Pancreas (tissue), 10 donors: ENCODE results near the gene ABAT. TPM values are rescaled to one million over a fixed set of nuclear protein-coding genes. Genes with fewer than 3 reads are reported as not detected.

Experiments used
- ATAC-seq, 4 donors: fragments of 200-7000 bp; cut with Tn5 transposase; one replicate each; pipeline versions ENCODE4 v1.8.0 to v1.9.1; 2020; ENCODE audit warnings: mild to moderate bottlenecking in 4 of 4, moderate library complexity in 4 of 4
- DNase-seq, 6 donors: peaks; one replicate each; pipeline ENCODE4 v3.0.0-alpha.2; 2020
- FAIRE-seq: peaks from 2 replicates; lab custom pipeline; 2012; peaks lifted over from hg19 to GRCh38; lab: Jason Lieb, UNC
- H3K27ac ChIP-seq, 4 donors: fragments of 200-600 bp; sonication (generic); 1 replicate in 3 of 4; 2 replicates in 1 of 4; pipeline versions ENCODE4 v1.5.0 to v1.8.0; 2020
- H3K27me3 ChIP-seq, 4 donors: fragments of 200-600 bp; one replicate each; pipeline ENCODE4 v1.8.0; 2021
- H3K36me3 ChIP-seq, 3 donors: fragments of 200-600 bp; sonication (generic) in 1 of 3; one replicate each; pipeline versions ENCODE4 v1.5.0 to v1.8.0; 2020 to 2021
- H3K4me1 ChIP-seq, 3 donors: fragments of 200-600 bp; one replicate each; pipeline ENCODE4 v1.8.0; 2021
- H3K4me3 ChIP-seq, 4 donors: fragments of 200-600 bp; sonication (generic) in 2 of 4; one replicate each; pipeline versions ENCODE4 v1.5.0 to v1.8.0; 2020 to 2021
- H3K9me3 ChIP-seq, 4 donors: fragments of 200-600 bp; one replicate each; pipeline ENCODE4 v1.8.0; 2021
- WGBS, 2 donors: extraction: QIAGEN DNeasy Blood & Tissue Kit; methylation state at CpG; one replicate each; pipeline ENCODE4 v1.1.7; 2013; 5-methylcytosine and 5-hydroxymethylcytosine counted together
- intact Hi-C, 3 donors: fragments of 100-400 bp; cut with DNase I; formaldehyde crosslinking; loops; one replicate each; pipeline versions ENCODE4 v1.11.1 to v1.14.2; 2022
- polyA plus RNA-seq, 2 donors: library from polyadenylated mRNA; stranded (reverse); fragments of 200-250 nt; gene quantifications; one replicate each; pipeline ENCODE4 v1.2.3, GENCODE V29; 2013
- total RNA-seq, 6 donors: library from RNA; stranded (reverse); fragmentation: NEBNext Ultra II Directional in 4 of 6; extraction: Animal tissue kit (Norgen Biotek cat#: 25700) in 4 of 6; gene quantifications; one replicate each; pipeline versions ENCODE4 v1.2.1 to v1.2.4, GENCODE V29; 2021 to 2023
- TF ChIP-seq, protein P1 (sequence below), 4 donors: fragments of 200-600 bp; sonication (generic) in 3 of 4; IDR thresholded peaks; one replicate each; pipeline versions ENCODE4 v1.5.0 to v1.8.0; 2021; ENCODE audit warnings: antibody characterized with exemption in 4 of 4
- donor health status: healthy with polysubstance abuse.
- donor health status: DM: no; HTN: no; CAD: no; lungs with moderate emphysema.
- donor health status: DM: no; HTN: no; CAD: no.
- donor health status: control.
- donor health status: control.
- donor health status: Bipolar disorder and iron deficiency.
- donor health status: DM: yes; HTN: yes; CAD: no.
- donor health status: DM: no; HTN: no; CAD: no.
- donor health status: DM: no; HTN: no; CAD: no.
- donor health status: DM: yes; HTN: yes; CAD: no.

ABAT gene
- total RNA-seq (10 to 100 TPM; 21.5 to 50.2 (median 29.1) TPM), polyA plus RNA-seq (10 to 100 TPM; 26.0 to 30.4 TPM)

DNA sequence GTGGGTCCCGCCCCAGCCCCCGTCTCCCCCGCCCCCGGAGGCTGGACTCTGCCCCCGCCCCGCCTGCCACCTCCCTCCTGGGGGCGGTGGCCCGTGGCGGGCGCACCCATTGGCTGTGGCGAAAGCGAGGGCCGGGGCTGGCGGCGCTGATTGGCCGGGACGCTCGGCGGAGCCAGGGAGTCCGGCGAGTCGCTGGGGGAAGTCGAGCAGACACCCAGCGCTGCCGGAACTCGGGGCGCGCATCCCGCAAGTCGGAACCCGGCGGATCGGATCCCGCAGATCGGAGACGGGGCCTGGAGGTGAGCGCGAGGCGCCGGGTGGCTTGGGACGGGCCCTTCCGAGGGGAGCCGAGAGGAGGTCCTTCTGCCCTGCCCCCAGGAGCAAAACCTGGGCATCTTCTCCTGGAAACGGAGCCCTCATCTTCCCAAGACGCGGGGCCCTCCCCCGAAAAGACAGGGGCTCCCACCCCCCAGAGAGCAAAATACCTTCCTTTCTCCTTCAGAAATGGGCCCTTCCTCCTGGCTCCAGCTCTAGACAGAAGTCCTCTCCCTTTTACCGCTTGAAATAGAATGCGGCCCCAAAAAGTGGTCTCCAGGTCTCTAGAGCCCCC, at the start of gene ABAT:
TSS of gene ABAT (plus strand) at position 205 of the 610 bp plus-strand sequence. CDS start 61,123 bp downstream, outside the sequence.
- Histone ChIP-seq H3K27me3 (no peaks in the 10 kb centered on the region), H3K4me3 (peak within 1 kb of the TSS; percentile 43 to 83 (median 70)), H3K9me3 (no peaks in the 10 kb centered on the region), H3K27ac (peak within 1 kb of the TSS; percentile 6 to 61 (median 46)), H3K4me1 (peaks cover 3 to 34% (median 11%) of the 10 kb centered on the region in 3 donors), H3K36me3 (no peaks in the 10 kb centered on the region)
- no peak for FAIRE-seq
- 1 to 2% methylated on average over 43 to 49 of the region's 49 CpGs for WGBS, 2 donors
- intact Hi-C loops, result no loop called here
- DNase-seq, result peak; percentile 91 to 98 (median 92)
- ATAC-seq, result peak; percentile 93 to 98 (median 98)
- TF ChIP-seq, protein P1, sequence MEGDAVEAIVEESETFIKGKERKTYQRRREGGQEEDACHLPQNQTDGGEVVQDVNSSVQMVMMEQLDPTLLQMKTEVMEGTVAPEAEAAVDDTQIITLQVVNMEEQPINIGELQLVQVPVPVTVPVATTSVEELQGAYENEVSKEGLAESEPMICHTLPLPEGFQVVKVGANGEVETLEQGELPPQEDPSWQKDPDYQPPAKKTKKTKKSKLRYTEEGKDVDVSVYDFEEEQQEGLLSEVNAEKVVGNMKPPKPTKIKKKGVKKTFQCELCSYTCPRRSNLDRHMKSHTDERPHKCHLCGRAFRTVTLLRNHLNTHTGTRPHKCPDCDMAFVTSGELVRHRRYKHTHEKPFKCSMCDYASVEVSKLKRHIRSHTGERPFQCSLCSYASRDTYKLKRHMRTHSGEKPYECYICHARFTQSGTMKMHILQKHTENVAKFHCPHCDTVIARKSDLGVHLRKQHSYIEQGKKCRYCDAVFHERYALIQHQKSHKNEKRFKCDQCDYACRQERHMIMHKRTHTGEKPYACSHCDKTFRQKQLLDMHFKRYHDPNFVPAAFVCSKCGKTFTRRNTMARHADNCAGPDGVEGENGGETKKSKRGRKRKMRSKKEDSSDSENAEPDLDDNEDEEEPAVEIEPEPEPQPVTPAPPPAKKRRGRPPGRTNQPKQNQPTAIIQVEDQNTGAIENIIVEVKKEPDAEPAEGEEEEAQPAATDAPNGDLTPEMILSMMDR (IDR thresholded peaks at IDR 0.05), result no peak

DNA sequence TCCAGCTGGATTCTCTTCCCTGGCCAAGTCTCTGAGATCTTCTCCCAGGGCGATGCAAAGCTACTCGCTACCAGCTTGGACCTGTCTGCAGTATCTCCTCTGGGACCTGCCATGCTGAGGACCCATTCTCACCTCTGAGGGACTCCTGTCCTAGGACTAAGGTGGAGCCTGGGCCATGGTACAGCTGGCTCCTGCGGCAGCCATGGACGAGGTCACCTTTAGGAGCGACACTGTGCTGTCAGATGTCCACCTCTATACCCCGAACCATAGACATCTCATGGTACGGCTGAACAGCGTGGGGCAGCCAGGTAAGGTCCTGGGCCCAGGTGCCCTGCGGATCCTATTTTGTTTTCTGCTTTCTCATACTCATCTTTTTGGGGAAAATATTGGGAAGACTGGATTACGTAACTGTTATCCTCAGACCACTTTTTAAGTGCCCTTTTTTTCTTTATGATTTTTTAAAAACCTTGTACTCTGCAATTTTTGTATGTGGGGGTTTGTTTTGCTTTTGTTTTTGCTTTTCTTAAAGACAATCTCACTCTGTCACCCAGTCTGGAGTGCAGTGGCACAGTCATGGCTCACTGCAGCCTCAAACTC, 48.8 kb upstream of the ABAT start:
- TF ChIP-seq, protein P1 (IDR thresholded peaks at IDR 0.05), result no peak
- intact Hi-C loops, result no loop called here
- Histone ChIP-seq H3K27me3 (no peaks in the 10 kb centered on the region), H3K9me3 (no peaks in the 10 kb centered on the region), H3K4me1 (peaks cover 0 to 13% (median 10%) of the 10 kb centered on the region in 3 donors), H3K27ac (no peak overlapping the region), H3K36me3 (peaks cover 4 to 40% (median 11%) of the 10 kb centered on the region in 3 donors), H3K4me3 (no peak overlapping the region)
- ATAC-seq (no peak), DNase-seq (no peak), FAIRE-seq (no peak)
- WGBS, 2 donors, result 93 to 96% methylated on average over 10 of the region's 10 CpGs

GRCh38 chr16:8626946-8627345, 47.5 kb upstream of the ABAT start:
- WGBS, 2 donors, result 91% methylated on average over 8 of the region's 8 CpGs
- Histone ChIP-seq H3K27me3 (no peaks in the 10 kb centered on the region), H3K36me3 (peaks cover 4 to 42% (median 13%) of the 10 kb centered on the region in 3 donors), H3K9me3 (no peaks in the 10 kb centered on the region), H3K4me3 (no peak overlapping the region), H3K4me1 (peaks cover 0 to 13% (median 10%) of the 10 kb centered on the region in 3 donors), H3K27ac (no peak overlapping the region)
- no peak for ATAC-seq
- intact Hi-C loops, result no loop called here
- no peak for DNase-seq
- FAIRE-seq, result no peak
- TF ChIP-seq, protein P1 (IDR thresholded peaks at IDR 0.05), result no peak

- TF ChIP-seq, protein P1 (IDR thresholded peaks at IDR 0.05), result no peak
- Histone ChIP-seq H3K36me3 (peaks cover 4 to 42% (median 14%) of the 10 kb centered on the region in 3 donors), H3K27me3 (no peaks in the 10 kb centered on the region), H3K4me3 (no peak overlapping the region), H3K9me3 (no peaks in the 10 kb centered on the region), H3K4me1 (peaks cover 0 to 9% (median 8%) of the 10 kb centered on the region in 3 donors), H3K27ac (no peak overlapping the region)
- intact Hi-C loops, result no loop called here
- no peak for DNase-seq
- no peak for FAIRE-seq
- no peak for ATAC-seq
- 85 to 100% methylated on average over 4 of the region's 4 CpGs for WGBS, 2 donors
These were observed 47.0 kb upstream of the ABAT start for GRCh38 chr16:8627456-8627855.
